Measurements from ENCODE around the gene AXIN1.
"Not testable (repeated sequence)": the region's sequence is repeated elsewhere in the genome, so short reads cannot be mapped to it uniquely, and the experiment has no call there.

AXIN1 gene

GRCh38 chr16:351804-352520 is 561 bp downstream of the AXIN1 start:
- DNase-seq (ENCODE audit: low spot score) = no peak
- H3K4me1 ChIP-seq (ENCODE audit: insufficient read depth, poor library complexity, severe bottlenecking) = peaks cover 23% of the 10 kb centered on the region
- no peak for TF ChIP-seq CTCF (IDR thresholded peaks at IDR 0.05; ENCODE audit: poor library complexity, severe bottlenecking)

GRCh38 chr16:350203-350602 is 2.3 kb downstream of the AXIN1 start:
- no peaks in the 10 kb centered on the region for H3K27me3 ChIP-seq (ENCODE audit: insufficient read depth, poor library complexity, severe bottlenecking)
- ATAC-seq (ENCODE audit: low read depth) (no peak), DNase-seq (ENCODE audit: low spot score) (no peak)
- no peaks in the 10 kb centered on the region for H3K9me3 ChIP-seq (ENCODE audit: severe bottlenecking)
- no peak overlapping the region for H3K4me3 ChIP-seq (ENCODE audit: severe bottlenecking)
- peaks cover 26% of the 10 kb centered on the region for H3K36me3 ChIP-seq (ENCODE audit: low read depth)
- no peak overlapping the region for H3K27ac ChIP-seq (ENCODE audit: poor library complexity, severe bottlenecking)
- peaks cover 36% of the 10 kb centered on the region for H3K4me1 ChIP-seq (ENCODE audit: insufficient read depth, poor library complexity, severe bottlenecking)
- TF ChIP-seq CTCF (IDR thresholded peaks at IDR 0.05; ENCODE audit: poor library complexity, severe bottlenecking) = no peak

More at GRCh38 chr16:351804-352520, 561 bp downstream of the AXIN1 start:
- Histone ChIP-seq H3K9me3 (ENCODE audit: severe bottlenecking) (no peaks in the 10 kb centered on the region), H3K27me3 (ENCODE audit: insufficient read depth, poor library complexity, severe bottlenecking) (no peaks in the 10 kb centered on the region), H3K36me3 (ENCODE audit: low read depth) (peaks cover 15% of the 10 kb centered on the region), H3K27ac (ENCODE audit: poor library complexity, severe bottlenecking) (peak overlapping the region; percentile 51), H3K4me3 (ENCODE audit: severe bottlenecking) (peak overlapping the region; percentile 72)
- ATAC-seq (ENCODE audit: low read depth) = no peak

- Histone ChIP-seq H3K9me3 (ENCODE audit: severe bottlenecking) (no peaks in the 10 kb centered on the region), H3K27ac (ENCODE audit: poor library complexity, severe bottlenecking) (no peak overlapping the region), H3K36me3 (ENCODE audit: low read depth) (peaks cover 34% of the 10 kb centered on the region), H3K4me1 (ENCODE audit: insufficient read depth, poor library complexity, severe bottlenecking) (peaks cover 38% of the 10 kb centered on the region), H3K27me3 (ENCODE audit: insufficient read depth, poor library complexity, severe bottlenecking) (no peaks in the 10 kb centered on the region), H3K4me3 (ENCODE audit: severe bottlenecking) (no peak overlapping the region)
- ATAC-seq (ENCODE audit: low read depth) = no peak
- no peak for TF ChIP-seq CTCF (IDR thresholded peaks at IDR 0.05; ENCODE audit: poor library complexity, severe bottlenecking)
- no peak for DNase-seq (ENCODE audit: low spot score)
Measured at GRCh38 chr16:349211-349610, 3.3 kb downstream of the AXIN1 start.

GRCh38 chr16:348495-348894 is 4.0 kb downstream of the AXIN1 start:
- ATAC-seq (ENCODE audit: low read depth); H3K27me3 ChIP-seq (ENCODE audit: insufficient read depth, poor library complexity, severe bottlenecking); H3K4me3 ChIP-seq (ENCODE audit: severe bottlenecking); H3K9me3 ChIP-seq (ENCODE audit: severe bottlenecking); H3K27ac ChIP-seq (ENCODE audit: poor library complexity, severe bottlenecking); DNase-seq (ENCODE audit: low spot score): not testable (repeated sequence)
- Histone ChIP-seq H3K36me3 (ENCODE audit: low read depth) (peaks cover 34% of the 10 kb centered on the region), H3K4me1 (ENCODE audit: insufficient read depth, poor library complexity, severe bottlenecking) (peaks cover 31% of the 10 kb centered on the region)

- no peaks in the 10 kb centered on the region for H3K9me3 ChIP-seq (ENCODE audit: severe bottlenecking)
- H3K27me3 ChIP-seq (ENCODE audit: insufficient read depth, poor library complexity, severe bottlenecking) = no peaks in the 10 kb centered on the region
- H3K27ac ChIP-seq (ENCODE audit: poor library complexity, severe bottlenecking) = peak overlapping the region; percentile 62
- H3K36me3 ChIP-seq (ENCODE audit: low read depth) = peaks cover 46% of the 10 kb centered on the region
- H3K4me1 ChIP-seq (ENCODE audit: insufficient read depth, poor library complexity, severe bottlenecking) = peaks cover 29% of the 10 kb centered on the region
- DNase-seq (ENCODE audit: low spot score) (no peak), ATAC-seq (ENCODE audit: low read depth) (0 out of 3 replicates have a peak, but pooled peaks have one; percentile 11)
- no peak for TF ChIP-seq CTCF (IDR thresholded peaks at IDR 0.05; ENCODE audit: poor library complexity, severe bottlenecking)
- H3K4me3 ChIP-seq (ENCODE audit: severe bottlenecking) = no peak overlapping the region
Measured at GRCh38 chr16:347203-347602, 5.3 kb downstream of the AXIN1 start.
